Natural killer cell (primary cell): ENCODE results near the gene PTPN6. TPM values are rescaled to one million over a fixed set of nuclear protein-coding genes. Genes with fewer than 3 reads are reported as not detected.
A peak's percentile ranks its signal among the peaks of the same experiment; 100 is the strongest.

ENCODE experiments used
- ATAC-seq, 3 donors: fragments of 150-1000 bp in 2 of 3; fragments of 200-7000 bp in 1 of 3; cut with Tn5 transposase; 1 replicate in 1 of 3; 2 replicates in 2 of 3; pipeline ENCODE4 v1.10.0; 2021; ENCODE audit warnings: mild to moderate bottlenecking in 2 of 3, moderate library complexity in 2 of 3
- DNase-seq, 2 donors: peaks; one replicate each; pipeline versions ENCODE4 v3.0.0 to v3.0.0-alpha.2; 2013 to 2021; ENCODE audit warnings: mixed read lengths in 1 of 2
- H3K27ac ChIP-seq: one replicate; pipeline ENCODE4 v1.5.1; 2013; ENCODE audit warnings: mild to moderate bottlenecking, low read length
- H3K27me3 ChIP-seq: one replicate; pipeline ENCODE4 v1.6.1; 2013; ENCODE audit warnings: low read length; ENCODE audit not compliant: control insufficient read depth, insufficient read depth
- H3K36me3 ChIP-seq: one replicate; pipeline ENCODE4 v1.6.1; 2013; ENCODE audit warnings: low read length; ENCODE audit not compliant: control insufficient read depth, insufficient read depth
- H3K4me1 ChIP-seq: one replicate; pipeline ENCODE4 v1.6.1; 2013; ENCODE audit warnings: low read length; ENCODE audit not compliant: control insufficient read depth, insufficient read depth
- H3K4me3 ChIP-seq: one replicate; pipeline ENCODE4 v1.5.1; 2013; ENCODE audit warnings: low read length
- H3K9me3 ChIP-seq: one replicate; pipeline ENCODE4 v1.6.1; 2013; ENCODE audit warnings: low read length; ENCODE audit not compliant: control insufficient read depth, insufficient read depth
- H3K27ac Mint-ChIP-seq, 2 donors: one replicate each; pipeline ENCODE4 v1.8.0; 2022; ENCODE audit warnings: mild to moderate bottlenecking in 2 of 2, mixed read lengths in 2 of 2, moderate library complexity in 1 of 2
- H3K27me3 Mint-ChIP-seq, 2 donors: one replicate each; pipeline ENCODE4 v1.8.0; 2022; ENCODE audit warnings: low read depth in 2 of 2, mixed read lengths in 2 of 2
- H3K36me3 Mint-ChIP-seq: one replicate; pipeline ENCODE4 v1.8.0; 2022; ENCODE audit warnings: mixed read lengths
- H3K4me1 Mint-ChIP-seq, 2 donors: one replicate each; pipeline ENCODE4 v1.8.0; 2022; ENCODE audit warnings: mixed read lengths in 2 of 2
- H3K4me3 Mint-ChIP-seq: one replicate; pipeline ENCODE4 v1.8.0; 2022; ENCODE audit warnings: mild to moderate bottlenecking, moderate library complexity, mixed read lengths
- H3K9me3 Mint-ChIP-seq, 2 donors: one replicate each; pipeline ENCODE4 v1.8.0; 2022; ENCODE audit warnings: mixed read lengths in 2 of 2
- CTCF ChIP-seq: fragments of 200-600 bp; IDR thresholded peaks from one replicate; pipeline ENCODE4 v1.8.0; 2022; ENCODE audit warnings: antibody characterized with exemption
- WGBS: methylation state at CpG from one replicate; pipeline ENCODE4 v1.1.7; 2013; ENCODE audit warnings: missing lambda C conversion rate; ENCODE audit not compliant: insufficient coverage; 5-methylcytosine and 5-hydroxymethylcytosine counted together
- intact Hi-C: fragments of 100-400 bp; cut with micrococcal nuclease; formaldehyde crosslinking; loops from one replicate; pipeline ENCODE4 v1.14.2; 2022
- total RNA-seq, 4 donors: library from RNA; stranded (reverse); fragments of 120-200 nt in 1 of 4; gene quantifications; one replicate each; pipeline versions ENCODE4 v1.2.3 to v1.2.4, GENCODE V29; 2013 to 2022

The PTPN6 gene
- total RNA-seq, 3 donors from 2014 or later (not counting 1 experiment from before 2014, with no cell fraction given): 279 to 357 (median 312) TPM

DNA sequence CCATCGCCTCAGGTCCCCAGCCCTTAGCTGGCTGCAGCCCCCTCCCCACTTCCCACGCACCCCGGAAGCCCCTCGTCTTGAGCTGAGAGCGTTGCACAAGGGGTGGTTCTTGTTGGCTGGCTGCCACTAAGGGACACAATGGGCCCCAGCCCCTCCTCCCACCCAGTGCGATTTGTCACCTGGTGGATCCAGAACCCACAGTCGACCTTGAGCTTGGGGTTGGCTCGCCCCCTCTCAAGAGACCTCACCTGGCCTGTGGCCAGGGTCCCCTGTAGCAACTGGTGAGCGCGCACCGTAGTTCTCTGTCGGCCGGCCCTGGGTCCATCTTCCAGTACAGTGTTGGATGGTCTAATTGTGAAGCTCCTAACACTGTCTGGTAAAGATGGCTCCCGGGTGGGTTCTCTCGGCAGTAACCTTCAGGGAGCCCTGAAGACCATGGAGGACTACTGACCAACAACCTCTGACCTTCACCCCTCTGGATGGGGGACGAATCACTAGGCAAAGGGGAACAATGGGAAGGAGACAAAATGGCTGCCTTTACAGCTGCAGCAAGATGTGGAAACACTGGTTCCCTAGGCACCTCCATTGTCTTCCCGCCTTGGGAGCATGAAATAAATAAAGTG is 12.7 kb downstream of the PTPN6 start:
- H3K27me3 ChIP-seq: no peaks in the 10 kb centered on the region
- H3K9me3 ChIP-seq: no peaks in the 10 kb centered on the region
- no peak overlapping the region for H3K4me3 ChIP-seq
- H3K9me3 Mint-ChIP-seq: no peaks in the 10 kb centered on the region
- no peak overlapping the region for H3K4me3 Mint-ChIP-seq
- no peaks in the 10 kb centered on the region for H3K27me3 Mint-ChIP-seq
- ATAC-seq: no peak
- WGBS: 88% methylated on average over 17 of the region's 17 CpGs
- intact Hi-C loops: no loop called here
- H3K4me1 Mint-ChIP-seq: peaks cover 32 to 44% of the 10 kb centered on the region in 2 donors
- H3K4me1 ChIP-seq: peaks cover 52% of the 10 kb centered on the region
- DNase-seq: no peak
- H3K27ac ChIP-seq: no peak overlapping the region
- peaks cover 6% of the 10 kb centered on the region for H3K36me3 Mint-ChIP-seq
- H3K36me3 ChIP-seq: peaks cover 58% of the 10 kb centered on the region
- no peak for TF ChIP-seq CTCF
- peak overlapping the region; percentile 80 to 82 for H3K27ac Mint-ChIP-seq

- H3K9me3 ChIP-seq: no peaks in the 10 kb centered on the region
- 80% methylated on average over 8 of the region's 8 CpGs for WGBS
- ATAC-seq (no peak), DNase-seq (no peak)
- TF ChIP-seq CTCF: no peak
- intact Hi-C loops: loop anchor here (1.0 kb wide), 2 partner anchors 20 to 40 kb away; partner anchors contain the start of gene C12orf57
- Mint-ChIP-seq H3K27me3 (no peaks in the 10 kb centered on the region), H3K36me3 (peaks cover 6% of the 10 kb centered on the region), H3K4me3 (no peak overlapping the region), H3K27ac (peak overlapping the region; percentile 80 to 82), H3K4me1 (peaks cover 32 to 43% of the 10 kb centered on the region in 2 donors), H3K9me3 (no peaks in the 10 kb centered on the region)
- no peaks in the 10 kb centered on the region for H3K27me3 ChIP-seq
- H3K36me3 ChIP-seq: peaks cover 60% of the 10 kb centered on the region
- H3K4me3 ChIP-seq: no peak overlapping the region
- peak overlapping the region; percentile 38 for H3K27ac ChIP-seq
- H3K4me1 ChIP-seq: peaks cover 52% of the 10 kb centered on the region
Measured at GRCh38 chr12:6964605-6965025, 13.5 kb downstream of the PTPN6 start.

DNA sequence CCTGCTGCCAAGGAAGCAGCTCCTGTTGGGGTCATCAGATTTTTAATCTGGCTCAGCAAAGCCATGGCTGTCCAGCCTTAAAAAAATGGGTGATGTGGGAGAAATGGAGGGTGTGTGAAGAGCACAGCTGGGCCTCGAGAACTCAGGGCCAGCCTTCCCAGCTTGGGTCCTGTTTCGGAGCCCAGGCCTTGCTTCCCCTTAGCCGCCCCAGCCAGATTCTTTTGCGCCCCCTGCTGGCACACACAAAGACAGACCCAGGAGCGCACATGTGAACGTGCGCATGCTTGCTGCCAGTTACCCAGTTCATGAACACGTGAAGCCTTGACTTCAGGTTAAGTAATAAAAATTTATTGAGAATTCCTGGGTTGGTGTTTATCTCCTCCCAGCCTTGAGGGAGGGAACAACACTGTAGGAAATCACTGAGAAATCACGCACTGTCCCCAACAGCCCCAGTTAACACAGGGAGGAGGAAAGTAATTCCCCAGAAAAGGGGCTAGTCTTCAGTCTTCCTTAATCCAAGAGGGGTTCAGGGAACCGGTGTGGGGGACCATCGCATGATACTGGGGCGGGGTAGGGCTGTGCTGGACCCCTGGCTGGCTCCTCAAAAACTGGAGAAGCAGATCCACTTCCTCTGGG is 14.0 kb downstream of the PTPN6 start:
- peak overlapping the region; percentile 21 for H3K4me3 Mint-ChIP-seq
- H3K4me1 ChIP-seq: peaks cover 52% of the 10 kb centered on the region
- H3K9me3 Mint-ChIP-seq: no peaks in the 10 kb centered on the region
- no peak overlapping the region for H3K4me3 ChIP-seq
- DNase-seq (peak; percentile 84 to 95), ATAC-seq (peak; percentile 53 to 70 (median 54))
- 30% methylated on average over 12 of the region's 12 CpGs for WGBS
- peak; percentile 88 for TF ChIP-seq CTCF
- intact Hi-C loops: loop anchor here (1.0 kb wide), 2 partner anchors 21 to 41 kb away; partner anchors contain the start of gene C12orf57
- peak overlapping the region; percentile 38 for H3K27ac ChIP-seq
- no peaks in the 10 kb centered on the region for H3K27me3 Mint-ChIP-seq
- peaks cover 55% of the 10 kb centered on the region for H3K36me3 ChIP-seq
- peaks cover 32 to 41% of the 10 kb centered on the region in 2 donors for H3K4me1 Mint-ChIP-seq
- H3K27ac Mint-ChIP-seq: peak overlapping the region; percentile 80 to 82
- H3K27me3 ChIP-seq: no peaks in the 10 kb centered on the region
- H3K9me3 ChIP-seq: no peaks in the 10 kb centered on the region
- H3K36me3 Mint-ChIP-seq: peaks cover 6% of the 10 kb centered on the region
